ENCODE results near the gene CHST7.

The CHST7 gene

DNA sequence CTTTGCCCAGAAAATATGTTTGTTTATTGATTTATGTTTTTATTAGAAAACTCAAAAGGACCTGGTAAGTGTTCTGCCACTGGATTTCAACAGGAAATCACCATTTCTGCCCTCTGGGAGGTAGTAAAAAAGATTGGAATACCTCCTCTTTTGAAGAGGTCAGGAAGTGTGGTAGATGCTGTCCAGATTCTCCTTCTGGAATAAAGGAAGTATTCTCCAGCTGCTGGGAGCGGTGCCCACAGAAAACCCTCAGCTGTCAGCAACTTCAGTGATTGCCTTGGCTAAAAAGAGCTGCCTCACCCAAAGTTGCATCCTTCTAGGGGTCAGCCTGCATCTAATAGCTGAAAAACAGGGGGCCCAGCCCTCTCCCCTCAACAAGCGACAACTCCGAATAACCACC is 14.5 kb upstream of the CHST7 start:
- Mint-ChIP-seq H3K36me3 (peaks cover 2% of the 10 kb centered on the region), H3K27me3 (peaks cover 7% of the 10 kb centered on the region), H3K4me3 (no peak overlapping the region), H3K27ac (no peak overlapping the region), H3K4me1 (peaks cover 17% of the 10 kb centered on the region), H3K9me3 (no peaks in the 10 kb centered on the region)
- DNase-seq (ENCODE audit: low spot score in 2 of 2), result no peak
- no peak for ATAC-seq (ENCODE audit: low read depth)

DNA sequence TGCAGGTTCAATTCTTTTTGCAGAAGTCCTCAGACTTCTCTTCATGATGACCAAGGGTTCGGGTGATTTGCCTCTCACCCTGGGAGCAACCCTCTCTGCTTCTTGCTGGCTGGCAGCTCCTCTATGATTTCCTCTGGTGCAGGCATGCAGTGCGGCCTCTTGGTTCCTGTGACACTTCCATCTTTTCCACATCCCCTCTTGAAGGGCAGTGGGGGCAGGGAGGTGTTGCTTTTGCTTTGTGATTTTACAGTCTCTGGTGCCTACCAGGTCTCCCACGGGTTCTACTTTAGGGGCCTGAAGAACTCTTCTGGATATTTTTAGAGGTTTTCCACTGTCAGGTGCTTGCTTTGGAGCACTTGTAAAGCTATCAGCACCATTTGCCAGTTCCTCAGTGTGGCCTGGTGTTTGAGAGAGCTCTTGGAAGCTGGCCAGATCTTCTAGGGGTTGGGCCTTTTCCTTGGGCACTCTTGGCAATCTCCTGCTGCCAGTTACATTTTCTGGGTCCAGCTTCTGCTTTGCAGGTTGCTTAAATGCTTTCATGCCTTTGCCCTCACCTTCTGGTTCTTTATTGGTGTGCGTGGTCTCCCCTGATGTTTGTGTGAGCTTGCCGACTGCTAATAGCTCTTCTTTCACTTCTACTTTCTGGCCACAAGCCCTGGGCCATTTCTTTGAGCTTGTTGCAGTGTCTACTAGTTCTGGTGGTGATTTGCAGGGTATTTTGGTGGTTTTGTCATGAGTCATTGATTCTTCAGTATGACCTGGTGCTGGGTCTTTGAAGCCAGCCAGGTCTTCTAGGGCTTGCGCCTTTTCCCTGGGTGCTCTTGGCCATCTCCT is 11.5 kb upstream of the CHST7 start:
- peak overlapping the region; percentile 37 for H3K4me3 Mint-ChIP-seq
- H3K36me3 Mint-ChIP-seq, result peaks cover 2% of the 10 kb centered on the region
- H3K27ac Mint-ChIP-seq, result no peak overlapping the region
- H3K4me1 Mint-ChIP-seq, result peaks cover 17% of the 10 kb centered on the region
- peak; percentile 98 for ATAC-seq (ENCODE audit: low read depth)
- H3K27me3 Mint-ChIP-seq, result peaks cover 12% of the 10 kb centered on the region
- H3K9me3 Mint-ChIP-seq, result no peaks in the 10 kb centered on the region
- peak in 1 of 2 donors; percentile 18 for DNase-seq (ENCODE audit: low spot score in 2 of 2)

DNA sequence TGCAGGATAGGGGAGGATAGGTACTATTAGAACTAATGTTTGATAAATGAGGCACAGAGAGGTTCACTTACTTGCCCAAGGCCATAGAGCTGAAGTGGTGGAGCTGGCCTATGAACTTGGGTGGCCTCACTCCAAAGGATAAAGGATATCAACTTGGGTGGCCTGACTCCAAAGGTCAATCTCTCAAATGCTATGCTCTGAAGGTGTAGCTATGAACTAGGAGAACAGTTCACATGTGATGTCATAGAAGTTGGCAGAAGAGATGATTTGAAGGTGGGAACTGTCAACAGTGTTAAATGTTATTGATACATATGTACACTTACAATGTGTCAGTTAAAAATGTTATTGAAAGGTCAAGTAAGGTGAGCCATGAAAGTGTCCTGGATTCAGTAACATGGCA is 6.2 kb upstream of the CHST7 start:
- Mint-ChIP-seq H3K9me3 (no peaks in the 10 kb centered on the region), H3K36me3 (no peaks in the 10 kb centered on the region), H3K4me1 (peaks cover 16% of the 10 kb centered on the region), H3K27me3 (peaks cover 6% of the 10 kb centered on the region), H3K4me3 (no peak overlapping the region), H3K27ac (no peak overlapping the region)
- DNase-seq (ENCODE audit: low spot score in 2 of 2) (no peak), ATAC-seq (ENCODE audit: low read depth) (no peak)

DNA sequence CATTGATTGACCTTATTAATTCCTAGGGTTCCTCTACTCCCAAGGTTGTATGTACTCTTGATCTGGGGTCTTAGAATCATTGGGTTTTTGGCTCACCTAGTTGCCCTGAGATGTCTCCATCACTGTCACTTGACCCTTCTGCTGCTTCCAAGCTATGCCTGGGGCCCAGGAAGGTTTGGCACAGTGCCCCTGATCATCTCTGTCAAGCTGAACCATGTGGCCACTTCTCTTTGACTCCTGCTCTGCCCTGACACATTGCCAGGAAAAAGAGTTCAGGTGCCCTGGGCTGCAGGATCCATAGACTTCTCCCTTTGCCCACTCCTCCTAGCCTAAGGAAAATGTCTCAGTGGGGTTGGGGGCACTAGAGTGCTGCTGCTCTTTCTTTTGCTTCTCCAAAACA is 3.9 kb upstream of the CHST7 start:
- Mint-ChIP-seq H3K4me1 (peaks cover 18% of the 10 kb centered on the region), H3K9me3 (no peaks in the 10 kb centered on the region), H3K4me3 (no peak overlapping the region)

DNA sequence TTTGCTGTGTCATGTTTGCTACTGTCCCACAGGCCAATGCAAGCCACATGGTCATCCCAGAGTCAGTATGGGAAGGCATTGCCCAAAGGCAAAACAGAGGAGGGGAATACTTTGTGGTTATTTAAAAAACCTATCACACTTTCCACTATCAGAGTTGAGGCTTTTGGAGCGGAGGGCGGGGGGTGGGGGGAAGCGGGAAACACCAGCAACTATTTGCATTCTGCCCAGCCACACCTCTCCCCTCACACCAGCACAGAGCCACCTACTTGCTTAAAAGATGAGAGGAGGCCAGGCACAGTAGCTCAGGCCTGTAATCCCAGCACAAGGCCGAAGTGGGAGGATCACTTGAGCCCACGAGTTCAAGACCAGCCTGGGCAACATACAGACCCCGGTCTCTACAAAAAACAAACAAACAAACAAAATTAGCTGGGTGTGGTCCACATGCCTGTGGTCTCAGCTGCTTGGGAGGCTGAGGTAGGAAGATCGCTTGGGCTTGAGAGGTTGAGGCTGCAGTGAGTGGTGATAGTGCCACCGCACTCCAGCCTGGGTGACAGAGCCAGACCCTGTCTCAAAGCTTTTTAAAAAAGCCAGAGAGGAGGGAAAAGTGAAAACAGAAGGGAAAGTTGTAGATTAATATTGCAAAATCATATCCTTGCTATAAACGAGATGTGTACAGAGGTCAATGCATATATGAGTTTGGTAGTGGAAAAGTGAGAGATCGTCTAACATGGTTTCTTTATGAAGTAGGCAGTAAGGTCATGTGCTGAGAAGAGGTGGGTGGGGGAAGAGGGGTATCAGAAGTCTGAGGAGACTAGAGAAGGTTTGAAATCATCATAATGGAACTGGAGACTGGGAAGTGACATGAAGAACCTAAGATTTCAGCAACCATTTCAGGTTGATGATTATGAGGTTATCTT is 1.9 kb upstream of the CHST7 start:
- ATAC-seq (ENCODE audit: low read depth), result no peak
- Mint-ChIP-seq H3K9me3 (no peaks in the 10 kb centered on the region), H3K27me3 (no peaks in the 10 kb centered on the region), H3K4me3 (peak overlapping the region; percentile 85), H3K27ac (peak overlapping the region; percentile 80), H3K4me1 (peaks cover 27% of the 10 kb centered on the region), H3K36me3 (no peaks in the 10 kb centered on the region)
- no peak for DNase-seq (ENCODE audit: low spot score in 2 of 2)

More for the DNA sequence above, 3.9 kb upstream of the CHST7 start:
- H3K27me3 Mint-ChIP-seq, result peaks cover 4% of the 10 kb centered on the region
- no peak for ATAC-seq (ENCODE audit: low read depth)
- DNase-seq (ENCODE audit: low spot score in 2 of 2), result no peak
- H3K27ac Mint-ChIP-seq, result no peak overlapping the region
- no peaks in the 10 kb centered on the region for H3K36me3 Mint-ChIP-seq

DNA sequence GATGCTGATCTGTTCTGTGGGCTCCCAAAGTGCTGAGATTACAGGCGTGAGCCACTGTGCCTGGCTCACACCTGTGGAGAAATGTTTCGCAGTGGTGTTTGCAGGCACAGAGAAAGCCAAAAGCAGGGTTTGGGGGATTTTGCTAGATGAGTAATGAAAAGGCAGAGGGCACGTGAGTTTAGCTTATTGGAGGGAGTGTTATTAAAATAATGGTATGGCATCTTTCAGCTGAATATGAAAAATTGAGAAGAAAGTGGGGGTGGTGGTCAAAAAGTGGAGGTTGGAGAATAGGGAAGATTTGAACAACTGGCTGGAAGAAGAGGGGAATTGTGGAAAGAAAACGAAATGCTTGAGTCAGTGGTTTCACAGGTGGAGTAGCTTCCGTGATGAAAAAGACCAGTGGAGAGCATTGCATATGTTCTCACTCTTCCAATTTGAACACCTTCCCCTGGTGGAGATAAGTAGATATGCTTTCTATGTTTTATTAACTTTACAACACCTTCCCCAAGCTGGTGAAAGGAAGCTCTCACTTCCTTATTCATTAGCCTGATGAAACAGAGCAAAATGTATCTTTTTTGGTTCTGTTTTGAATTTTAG is 1.1 kb upstream of the CHST7 start:
- peak in 1 of 2 donors; percentile 18 for DNase-seq (ENCODE audit: low spot score in 2 of 2)
- no peaks in the 10 kb centered on the region for H3K27me3 Mint-ChIP-seq
- peaks cover 27% of the 10 kb centered on the region for H3K4me1 Mint-ChIP-seq
- peak overlapping the region; percentile 80 for H3K27ac Mint-ChIP-seq
- no peaks in the 10 kb centered on the region for H3K9me3 Mint-ChIP-seq
- no peaks in the 10 kb centered on the region for H3K36me3 Mint-ChIP-seq
- peak; percentile 50 for ATAC-seq (ENCODE audit: low read depth)
- peak overlapping the region; percentile 85 for H3K4me3 Mint-ChIP-seq

DNA sequence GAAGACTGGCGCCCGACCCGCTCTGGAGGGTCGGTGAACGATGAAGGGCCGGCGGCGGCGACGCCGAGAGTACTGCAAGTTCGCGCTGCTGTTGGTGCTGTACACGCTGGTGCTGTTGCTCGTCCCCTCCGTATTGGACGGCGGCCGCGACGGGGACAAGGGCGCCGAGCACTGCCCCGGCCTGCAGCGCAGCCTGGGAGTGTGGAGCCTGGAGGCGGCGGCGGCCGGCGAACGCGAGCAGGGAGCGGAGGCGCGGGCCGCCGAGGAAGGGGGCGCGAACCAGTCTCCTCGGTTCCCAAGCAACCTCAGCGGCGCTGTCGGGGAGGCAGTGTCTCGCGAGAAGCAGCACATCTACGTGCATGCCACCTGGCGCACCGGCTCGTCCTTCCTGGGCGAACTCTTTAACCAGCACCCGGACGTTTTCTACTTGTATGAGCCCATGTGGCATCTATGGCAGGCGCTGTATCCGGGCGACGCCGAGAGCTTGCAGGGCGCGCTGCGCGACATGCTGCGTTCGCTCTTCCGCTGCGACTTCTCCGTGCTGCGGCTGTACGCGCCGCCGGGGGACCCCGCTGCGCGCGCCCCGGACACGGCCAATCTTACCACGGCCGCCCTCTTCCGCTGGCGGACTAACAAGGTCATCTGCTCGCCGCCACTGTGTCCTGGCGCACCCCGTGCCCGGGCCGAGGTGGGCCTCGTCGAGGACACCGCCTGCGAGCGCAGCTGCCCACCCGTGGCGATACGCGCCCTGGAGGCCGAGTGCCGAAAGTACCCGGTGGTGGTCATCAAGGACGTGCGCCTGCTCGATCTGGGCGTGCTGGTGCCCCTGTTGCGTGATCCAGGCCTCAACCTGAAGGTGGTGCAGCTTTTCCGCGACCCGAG is 568 bp downstream of the CHST7 start:
- peaks cover 25% of the 10 kb centered on the region for H3K4me1 Mint-ChIP-seq
- H3K36me3 Mint-ChIP-seq, result peaks cover 3% of the 10 kb centered on the region
- DNase-seq (ENCODE audit: low spot score in 2 of 2), result peak; percentile 51 to 54
- ATAC-seq (ENCODE audit: low read depth), result peak; percentile 67
- no peaks in the 10 kb centered on the region for H3K9me3 Mint-ChIP-seq
- peak overlapping the region; percentile 80 for H3K27ac Mint-ChIP-seq
- no peaks in the 10 kb centered on the region for H3K27me3 Mint-ChIP-seq
- H3K4me3 Mint-ChIP-seq, result peak overlapping the region; percentile 85

DNA sequence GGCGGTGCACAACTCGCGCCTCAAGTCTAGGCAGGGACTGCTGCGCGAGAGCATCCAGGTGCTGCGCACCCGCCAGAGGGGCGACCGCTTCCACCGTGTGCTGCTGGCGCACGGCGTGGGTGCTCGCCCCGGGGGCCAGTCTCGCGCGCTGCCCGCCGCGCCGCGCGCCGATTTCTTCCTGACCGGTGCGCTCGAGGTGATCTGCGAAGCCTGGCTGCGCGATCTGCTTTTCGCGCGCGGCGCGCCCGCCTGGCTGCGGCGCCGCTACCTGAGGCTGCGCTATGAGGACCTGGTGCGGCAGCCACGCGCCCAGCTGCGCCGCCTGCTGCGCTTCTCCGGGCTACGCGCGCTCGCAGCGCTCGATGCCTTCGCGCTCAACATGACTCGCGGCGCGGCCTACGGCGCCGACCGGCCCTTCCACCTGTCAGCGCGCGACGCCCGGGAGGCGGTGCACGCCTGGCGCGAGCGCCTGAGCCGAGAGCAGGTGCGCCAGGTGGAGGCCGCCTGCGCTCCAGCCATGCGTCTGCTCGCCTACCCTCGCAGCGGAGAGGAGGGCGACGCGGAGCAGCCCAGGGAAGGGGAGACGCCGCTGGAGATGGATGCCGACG is 1.3 kb downstream of the CHST7 start:
- Mint-ChIP-seq H3K4me3 (peak overlapping the region; percentile 85), H3K27ac (no peak overlapping the region), H3K9me3 (no peaks in the 10 kb centered on the region), H3K4me1 (peaks cover 27% of the 10 kb centered on the region), H3K27me3 (no peaks in the 10 kb centered on the region), H3K36me3 (peaks cover 3% of the 10 kb centered on the region)
- ATAC-seq (ENCODE audit: low read depth) (peak; percentile 28), DNase-seq (ENCODE audit: low spot score in 2 of 2) (peak; percentile 16 to 32)

DNA sequence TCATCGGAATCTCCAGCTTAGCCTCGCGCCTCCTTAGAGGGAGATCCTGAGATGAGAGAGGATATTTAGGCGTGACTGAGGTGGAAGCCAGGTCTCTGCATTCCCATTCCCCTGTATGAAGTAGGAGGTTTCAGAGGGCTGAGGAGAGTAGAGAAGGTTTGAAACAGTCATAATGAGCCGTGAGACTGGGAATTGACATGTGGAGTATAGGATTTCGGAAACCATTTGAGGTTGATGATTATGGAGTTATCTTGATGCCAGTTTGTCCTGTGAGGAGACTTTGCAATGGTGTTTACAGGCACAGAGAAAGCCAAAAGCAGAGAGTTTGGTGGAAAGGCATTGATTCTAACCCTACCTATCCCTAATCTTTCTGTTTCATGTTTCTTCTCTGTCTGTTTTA is 2.0 kb downstream of the CHST7 start:
- DNase-seq (ENCODE audit: low spot score in 2 of 2), result no peak
- H3K27ac Mint-ChIP-seq, result no peak overlapping the region
- H3K9me3 Mint-ChIP-seq, result no peaks in the 10 kb centered on the region
- H3K4me1 Mint-ChIP-seq, result peaks cover 27% of the 10 kb centered on the region
- H3K4me3 Mint-ChIP-seq, result peak overlapping the region; percentile 2
- ATAC-seq (ENCODE audit: low read depth), result no peak
- H3K36me3 Mint-ChIP-seq, result peaks cover 3% of the 10 kb centered on the region
- no peaks in the 10 kb centered on the region for H3K27me3 Mint-ChIP-seq

DNA sequence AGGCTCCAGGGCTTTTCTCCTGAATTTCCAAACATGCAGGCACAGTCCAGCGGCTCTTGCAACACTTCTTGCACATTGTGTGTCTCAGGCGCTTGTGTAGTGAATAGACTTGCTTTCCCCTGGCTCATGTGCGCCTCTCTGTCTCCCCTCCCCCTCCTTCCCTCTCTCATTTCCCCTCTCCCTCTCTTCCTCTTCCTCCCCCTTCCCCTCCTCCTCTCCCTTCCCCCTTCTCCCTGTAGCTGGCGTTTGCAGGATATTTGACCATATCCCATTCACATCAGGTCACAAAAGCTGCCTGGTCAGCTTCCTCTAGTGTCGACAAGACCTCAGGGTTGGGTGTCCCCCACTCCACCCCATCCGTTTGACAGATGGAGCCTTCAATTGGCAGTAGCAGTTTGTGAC is 2.4 kb downstream of the CHST7 start:
- H3K4me1 Mint-ChIP-seq, result peaks cover 27% of the 10 kb centered on the region
- H3K27ac Mint-ChIP-seq, result no peak overlapping the region
- peaks cover 3% of the 10 kb centered on the region for H3K36me3 Mint-ChIP-seq
- ATAC-seq (ENCODE audit: low read depth) (no peak), DNase-seq (ENCODE audit: low spot score in 2 of 2) (no peak)
- no peaks in the 10 kb centered on the region for H3K9me3 Mint-ChIP-seq
- H3K4me3 Mint-ChIP-seq, result peak overlapping the region; percentile 56
- no peaks in the 10 kb centered on the region for H3K27me3 Mint-ChIP-seq

DNA sequence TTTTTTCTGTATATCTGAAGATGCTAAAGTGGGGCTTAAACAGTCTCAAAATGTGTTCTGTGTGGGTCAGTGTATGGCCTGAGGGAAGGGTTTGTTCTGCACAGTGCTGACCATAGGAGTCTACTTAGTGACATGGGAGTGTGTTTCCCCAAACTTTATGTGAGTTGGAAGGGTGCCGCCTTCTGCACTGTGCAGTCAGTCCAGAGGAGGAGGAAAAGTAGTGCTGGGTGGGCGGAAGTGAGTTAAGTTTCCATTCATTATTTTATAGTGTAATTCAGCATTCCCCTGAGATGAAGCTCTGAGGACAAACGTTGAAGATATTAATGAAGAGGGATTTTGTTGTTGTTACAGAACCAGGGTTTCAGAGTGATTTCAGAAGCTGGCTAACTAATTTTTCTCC is 2.9 kb downstream of the CHST7 start:
- peaks cover 27% of the 10 kb centered on the region for H3K4me1 Mint-ChIP-seq
- ATAC-seq (ENCODE audit: low read depth) (no peak), DNase-seq (ENCODE audit: low spot score in 2 of 2) (no peak)
- H3K27ac Mint-ChIP-seq, result no peak overlapping the region
- peaks cover 3% of the 10 kb centered on the region for H3K36me3 Mint-ChIP-seq
- no peaks in the 10 kb centered on the region for H3K27me3 Mint-ChIP-seq
- H3K9me3 Mint-ChIP-seq, result no peaks in the 10 kb centered on the region
- H3K4me3 Mint-ChIP-seq, result peak overlapping the region; percentile 56

DNA sequence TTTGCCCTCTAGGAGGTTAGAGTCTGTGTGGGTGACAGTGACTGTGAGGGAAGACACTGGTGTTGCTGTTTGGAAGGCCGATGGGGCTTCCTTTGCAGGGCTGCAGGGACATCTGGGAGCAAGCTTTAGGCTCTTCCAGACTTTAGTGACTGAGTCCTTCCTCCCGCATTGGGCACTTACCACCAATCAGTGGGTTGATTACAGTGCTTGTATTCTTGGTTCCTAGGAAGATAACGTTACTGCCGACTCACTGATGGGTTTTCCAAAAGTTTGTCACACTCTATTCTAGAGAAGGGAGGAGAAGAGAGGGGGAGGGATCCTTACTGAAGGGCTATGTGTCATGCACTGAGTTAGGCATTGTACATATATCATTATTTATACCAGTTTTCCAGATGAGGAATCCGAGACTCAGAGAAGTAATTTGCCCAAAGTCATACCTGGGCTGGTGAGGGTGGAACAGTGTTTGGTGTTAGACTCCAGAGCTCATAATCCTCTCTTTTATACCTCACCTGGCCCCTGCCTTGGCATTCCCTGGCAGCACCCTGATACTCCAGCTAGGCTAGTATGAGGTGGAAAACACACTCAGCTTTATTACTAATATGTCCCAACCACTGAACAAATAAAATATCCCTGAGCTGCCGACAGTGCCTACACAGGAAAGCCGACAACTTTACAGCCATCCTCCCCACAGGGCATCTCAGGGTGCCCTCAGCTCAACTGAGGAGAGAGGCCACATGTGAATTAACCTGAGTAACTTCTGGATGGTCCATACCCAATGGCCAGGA is 3.8 kb downstream of the CHST7 start:
- H3K9me3 Mint-ChIP-seq, result no peaks in the 10 kb centered on the region
- H3K36me3 Mint-ChIP-seq, result peaks cover 3% of the 10 kb centered on the region
- ATAC-seq (ENCODE audit: low read depth), result no peak
- H3K27me3 Mint-ChIP-seq, result no peaks in the 10 kb centered on the region
- H3K27ac Mint-ChIP-seq, result no peak overlapping the region
- H3K4me1 Mint-ChIP-seq, result peaks cover 18% of the 10 kb centered on the region
- no peak overlapping the region for H3K4me3 Mint-ChIP-seq
- DNase-seq (ENCODE audit: low spot score in 2 of 2), result no peak
